HepG2 (cell line): Measurements from ENCODE around the gene HSD11B1. TPM values are rescaled to one million over a fixed set of nuclear protein-coding genes. Genes with fewer than 3 reads are reported as not detected.

Source experiments
- AGO1 ChIP-seq: fragments of 200-400 bp; formaldehyde crosslinking; IDR thresholded peaks from 2 replicates; pipeline ENCODE4 v1.6.1; 2017; ENCODE audit warnings: mild to moderate bottlenecking, low read depth, low read length, moderate library complexity; ENCODE audit not compliant: poor library complexity, severe bottlenecking
- CCDC6 ChIP-seq: sonication (generic); formaldehyde crosslinking; IDR thresholded peaks from 2 replicates; pipeline ENCODE4 v1.8.1; 2022; ENCODE audit warnings: mild to moderate bottlenecking, missing genetic modification reagents, moderate library complexity
- CREM ChIP-seq, 2 experiments: sonication (generic) in 1 of 2; formaldehyde crosslinking in 1 of 2; IDR thresholded peaks; 2 replicates each; pipeline versions ENCODE4 v1.4.0 to v1.6.1; 2016 to 2020; ENCODE audit warnings: antibody characterized with exemption in 1 of 2, mild to moderate bottlenecking in 1 of 2, missing genetic modification reagents in 1 of 2
- FOXC1 ChIP-seq: sonication (generic); formaldehyde crosslinking; IDR thresholded peaks from 2 replicates; pipeline ENCODE4 v1.8.0; 2022; ENCODE audit warnings: mild to moderate bottlenecking, missing genetic modification reagents, borderline replicate concordance
- HNRNPL ChIP-seq: fragments of 200-400 bp; formaldehyde crosslinking; IDR thresholded peaks from 2 replicates; pipeline ENCODE4 v1.6.1; 2017; ENCODE audit warnings: mild to moderate bottlenecking, low read depth, low read length
- KLF16 ChIP-seq, 2 experiments: sonication (generic) in 1 of 2; formaldehyde crosslinking in 1 of 2; IDR thresholded peaks; 2 replicates each; pipeline versions ENCODE4 v1.6.1 to v1.8.0; 2016 to 2023; ENCODE audit warnings: missing genetic modification reagents in 2 of 2, missing compliant biosample characterization in 1 of 2
- KLF6 ChIP-seq: IDR thresholded peaks from 2 replicates; pipeline ENCODE4 v1.8.0; 2016; ENCODE audit warnings: missing biosample characterization, missing genetic modification reagents
- PRDM4 ChIP-seq: sonication (generic); formaldehyde crosslinking; IDR thresholded peaks from 2 replicates; pipeline ENCODE4 v1.9.0; 2021; ENCODE audit warnings: missing genetic modification reagents, borderline replicate concordance
- SP4 ChIP-seq: sonication (generic); formaldehyde crosslinking; IDR thresholded peaks from 2 replicates; pipeline ENCODE4 v1.8.1; 2023; ENCODE audit warnings: mild to moderate bottlenecking, missing genetic modification reagents
- SRSF4 ChIP-seq: fragments of 200-400 bp; formaldehyde crosslinking; IDR thresholded peaks from one replicate; pipeline ENCODE4 v1.6.1; 2018; ENCODE audit warnings: mild to moderate bottlenecking, low read depth, low read length, moderate library complexity; ENCODE audit not compliant: poor library complexity, severe bottlenecking
- SRY ChIP-seq: sonication (generic); formaldehyde crosslinking; IDR thresholded peaks from 2 replicates; pipeline ENCODE4 v1.8.0; 2022; ENCODE audit warnings: mild to moderate bottlenecking, missing genetic modification reagents
- TGIF2 ChIP-seq: IDR thresholded peaks from 2 replicates; pipeline ENCODE4 v1.6.1; 2016; ENCODE audit warnings: control low read depth, missing compliant biosample characterization
- ZBTB33 ChIP-seq: sonication (generic); formaldehyde crosslinking; IDR thresholded peaks from 2 replicates; pipeline ENCODE4 v1.4.0; 2020; ENCODE audit warnings: missing genetic modification reagents
- ZFP1 ChIP-seq: IDR thresholded peaks from 2 replicates; pipeline ENCODE4 v1.6.1; 2016
- ZMYM4 ChIP-seq: sonication (generic); formaldehyde crosslinking; IDR thresholded peaks from 2 replicates; pipeline ENCODE4 v1.8.1; 2023; ENCODE audit warnings: mild to moderate bottlenecking, missing genetic modification reagents
- ZNF160 ChIP-seq: sonication (generic); formaldehyde crosslinking; IDR thresholded peaks from 2 replicates; pipeline ENCODE4 v1.8.0; 2022; ENCODE audit warnings: mild to moderate bottlenecking, inconsistent platforms, missing genetic modification reagents
- ZNF496 ChIP-seq: sonication (generic); formaldehyde crosslinking; IDR thresholded peaks from 2 replicates; pipeline ENCODE4 v1.8.1; 2023; ENCODE audit warnings: mild to moderate bottlenecking, moderate library complexity, missing genetic modification reagents; ENCODE audit not compliant: insufficient replicate concordance
- ZNF547 ChIP-seq: sonication (generic); formaldehyde crosslinking; IDR thresholded peaks from 2 replicates; pipeline ENCODE4 v1.5.1; 2020; ENCODE audit warnings: mild to moderate bottlenecking, missing genetic modification reagents
- ZNF770 ChIP-seq: sonication (generic); formaldehyde crosslinking; IDR thresholded peaks from 2 replicates; pipeline ENCODE4 v1.5.0; 2020; ENCODE audit warnings: mild to moderate bottlenecking, missing genetic modification reagents
- ZNF784 ChIP-seq: sonication (generic); formaldehyde crosslinking; IDR thresholded peaks from 2 replicates; pipeline ENCODE4 v1.5.1; 2020; ENCODE audit warnings: missing genetic modification reagents, mild to moderate bottlenecking, borderline replicate concordance
- ZNF891 ChIP-seq: sonication (generic); formaldehyde crosslinking; IDR thresholded peaks from 2 replicates; pipeline ENCODE4 v1.5.0; 2020; ENCODE audit warnings: mild to moderate bottlenecking, missing genetic modification reagents
- ZSCAN29 ChIP-seq: sonication (generic); formaldehyde crosslinking; conservative IDR thresholded peaks from 2 replicates; pipeline ENCODE4 v1.4.0; 2020; ENCODE audit warnings: mild to moderate bottlenecking, missing genetic modification reagents
- polyA plus RNA-seq, 8 experiments: library from polyadenylated mRNA; depleted of rRNA in 3 of 8; stranded (reverse) in 7 of 8; unstranded in 1 of 8; fragments of >200 nt; fragmentation: Illumina TruSeq in 4 of 8; extraction: Trizol in 4 of 8; gene quantifications; 2 replicates each; pipeline versions ENCODE4 v1.2.1 to v1.2.3, GENCODE V29; 2011 to 2016; ENCODE audit warnings: low read depth in 4 of 8, missing spikeins in 1 of 8, mixed read lengths in 1 of 8; ENCODE audit not compliant: insufficient read depth in 1 of 8
- total RNA-seq, 5 experiments: library from RNA; depleted of rRNA; stranded (reverse); fragments of >200 nt; fragmentation: Illumina TruSeq; extraction: Trizol; gene quantifications; 2 replicates each; pipeline ENCODE4 v1.2.3, GENCODE V29; 2016; ENCODE audit warnings: low read depth in 1 of 5

HSD11B1 gene
- total and polyA plus RNA-seq, 2 of the 13 experiments (the other 11 are each of a cell fraction or from before 2014, with no cell fraction given), result not detected

- TF ChIP-seq CREM (IDR thresholded peaks at IDR 0.05), result 0 out of 2 replicates have a peak, but pooled peaks have one; percentile 13
- no peak for TF ChIP-seq CREM (CRISPR knock-in tag; IDR thresholded peaks at IDR 0.05)
- TF ChIP-seq HNRNPL, result peak; percentile 79; the same call in 1 of the 2 replicates
- TF ChIP-seq FOXC1 (CRISPR knock-in tag), result peak; percentile 41; the same call in 1 of the 2 replicates
- TF ChIP-seq PRDM4 (CRISPR knock-in tag), result no peak
- no peak for TF ChIP-seq ZFP1 (CRISPR knock-in tag)
- TF ChIP-seq ZNF784 (CRISPR knock-in tag), result peak; percentile 80; the same call in 1 of the 2 replicates
- TF ChIP-seq KLF16 (CRISPR knock-in tag; IDR thresholded peaks at IDR 0.05), result peak in 1 of 2 experiments; percentile 64; a peak in 1 of 4 replicates
- peak; percentile 55; the same call in 1 of the 2 replicates for TF ChIP-seq ZNF547 (CRISPR knock-in tag)
- peak; percentile 35 for TF ChIP-seq ZBTB33
- TF ChIP-seq SRY, result no peak
- TF ChIP-seq ZNF496 (CRISPR knock-in tag), result no peak
- TF ChIP-seq KLF6 (CRISPR knock-in tag), result no peak
- TF ChIP-seq AGO1, result no peak
- no peak; the same call in 1 of the 2 replicates for TF ChIP-seq SP4 (CRISPR knock-in tag)
- TF ChIP-seq ZSCAN29 (CRISPR knock-in tag), result 0 out of 2 replicates have a peak, but pooled peaks have one; percentile 36
- TF ChIP-seq ZNF770 (CRISPR knock-in tag), result no peak; the same call in 1 of the 2 replicates
- TF ChIP-seq TGIF2 (CRISPR knock-in tag), result no peak
- peak; percentile 82 for TF ChIP-seq ZMYM4 (CRISPR knock-in tag)
- TF ChIP-seq CCDC6 (CRISPR knock-in tag), result no peak
- no peak for TF ChIP-seq ZNF891
- no peak for TF ChIP-seq SRSF4
- TF ChIP-seq ZNF160 (CRISPR knock-in tag), result no peak
These were observed 43.1 kb downstream of the HSD11B1 start (continued) for GRCh38 chr1:209747580-209748262.
